GDM1 (cell line): ENCODE results near the gene ZNF345.

ENCODE experiments used
- DNase-seq: peaks from one replicate; lab custom pipeline; 2025; lab: John Stamatoyannopoulos, UW

The ZNF345 gene

GRCh38 chr19:36916991-36917390 is 66.3 kb downstream of the ZNF345 start:
- no peak for DNase-seq

- DNase-seq, result no peak
These were observed 67.4 kb downstream of the ZNF345 start for GRCh38 chr19:36918090-36918489.
